Fibroblast of lung (primary cell): Measurements from ENCODE around the gene LRMDA. TPM values are rescaled to one million over a fixed set of nuclear protein-coding genes. Genes with fewer than 3 reads are reported as not detected.

Experiments used
- DNase-seq, 2 donors: peaks; one replicate each; pipeline versions ENCODE4 v3.0.0 to v3.0.0-alpha.2; 2010; ENCODE audit warnings: low read depth in 2 of 2
- H2AFZ ChIP-seq: 2 replicates; pipeline ENCODE4 v1.5.1; 2012; ENCODE audit warnings: low read length, control low read depth, inconsistent platforms
- H3K27ac ChIP-seq: 2 replicates; pipeline ENCODE4 v1.5.1; 2011; ENCODE audit warnings: low read length, control low read depth; ENCODE audit not compliant: insufficient read depth
- H3K27me3 ChIP-seq: 2 replicates; pipeline ENCODE4 v1.5.1; 2011; ENCODE audit warnings: mild to moderate bottlenecking, low read length; ENCODE audit not compliant: control insufficient read depth, insufficient read depth
- H3K36me3 ChIP-seq: 2 replicates; pipeline ENCODE4 v1.5.1; 2011; ENCODE audit warnings: low read length; ENCODE audit not compliant: control insufficient read depth, insufficient read depth
- H3K4me1 ChIP-seq: 2 replicates; pipeline ENCODE4 v1.5.1; 2011; ENCODE audit warnings: low read length; ENCODE audit not compliant: control insufficient read depth, insufficient read depth; ENCODE audit errors: extremely low read depth
- H3K4me2 ChIP-seq: 2 replicates; pipeline ENCODE4 v1.5.1; 2011; ENCODE audit warnings: low read length, control low read depth; ENCODE audit not compliant: insufficient read depth; ENCODE audit errors: extremely low read depth
- H3K4me3 ChIP-seq, 4 experiments: fragments of 200-600 bp in 1 of 4; sonication (generic) in 1 of 4; replicated peaks in 1 of 4; 2 replicates each; pipeline ENCODE4 v1.5.1; 2011 to 2016; ENCODE audit warnings: low read length in 4 of 4, low read depth in 3 of 4, mild to moderate bottlenecking in 3 of 4, control low read depth in 2 of 4, inconsistent platforms in 1 of 4, mixed read lengths in 1 of 4; ENCODE audit not compliant: insufficient read depth in 1 of 4; ENCODE audit errors: control extremely low read depth in 1 of 4
- H3K79me2 ChIP-seq: 2 replicates; pipeline ENCODE4 v1.5.1; 2012; ENCODE audit warnings: mild to moderate bottlenecking, low read length, inconsistent platforms; ENCODE audit not compliant: control insufficient read depth, insufficient read depth
- H3K9ac ChIP-seq: 2 replicates; pipeline ENCODE4 v1.5.1; 2011; ENCODE audit warnings: mild to moderate bottlenecking, low read length, control low read depth; ENCODE audit not compliant: insufficient read depth
- H3K9me3 ChIP-seq: 2 replicates; pipeline ENCODE4 v1.5.1; 2012; ENCODE audit warnings: low read depth, low read length; ENCODE audit not compliant: control insufficient read depth, insufficient read depth
- H4K20me1 ChIP-seq: 2 replicates; pipeline ENCODE4 v1.5.1; 2011; ENCODE audit warnings: low read length; ENCODE audit not compliant: control insufficient read depth, insufficient read depth; ENCODE audit errors: extremely low read depth
- CTCF ChIP-seq, 2 donors: IDR thresholded peaks in 1 of 2; conservative IDR thresholded peaks in 1 of 2; 1 replicate in 1 of 2; 2 replicates in 1 of 2; pipeline ENCODE4 v1.5.1; 2011 to 2012; ENCODE audit warnings: low read length in 2 of 2, control low read depth in 1 of 2, inconsistent platforms in 1 of 2, low read depth in 1 of 2, mild to moderate bottlenecking in 1 of 2
- EZH2 ChIP-seq: IDR thresholded peaks from 2 replicates; pipeline ENCODE4 v1.5.1; 2012; ENCODE audit warnings: low read length, control low read depth, mild to moderate bottlenecking; ENCODE audit errors: missing control alignments
- polyA plus RNA-seq, 2 donors: library from polyadenylated mRNA; depleted of rRNA in 1 of 2; stranded (reverse) in 1 of 2; unstranded in 1 of 2; fragments of >200 nt; gene quantifications; 2 replicates each; pipeline ENCODE4 v1.2.1, GENCODE V29; 2011 to 2012; ENCODE audit warnings: missing spikeins in 1 of 2
- total RNA-seq: library from RNA; depleted of rRNA; stranded (reverse); fragments of >200 nt; gene quantifications from 2 replicates; pipeline ENCODE4 v1.2.1, GENCODE V29; 2014

The LRMDA gene
- total and polyA plus RNA-seq, 2 donors (not counting 1 experiment from before 2014, with no cell fraction given): 1.7 to 2.0 TPM

- no peak for DNase-seq
- Histone ChIP-seq H3K27me3 (no peaks in the 10 kb centered on the region), H3K27ac (no peak overlapping the region), H3K9ac (no peak overlapping the region), H3K79me2 (no peaks in the 10 kb centered on the region), H2AFZ (no peak overlapping the region), H3K4me2 (no peak overlapping the region), H3K9me3 (no peaks in the 10 kb centered on the region), H3K36me3 (no peaks in the 10 kb centered on the region), H3K4me1 (no peaks in the 10 kb centered on the region), H3K4me3 (no peak overlapping the region), H4K20me1 (no peaks in the 10 kb centered on the region)
- no peak for TF ChIP-seq EZH2
- TF ChIP-seq CTCF (conservative IDR thresholded peaks at IDR 0.05 in 1 of 2, IDR thresholded peaks at IDR 0.05 in 1 of 2; ENCODE audit: low read depth in 1 of 2, low read length in 2 of 2): no peak
Observed at GRCh38 chr10:76066457-76066856, 635.0 kb downstream of the LRMDA start.

GRCh38 chr10:76067447-76067846 lies 636.0 kb downstream of the LRMDA start:
- Histone ChIP-seq H3K36me3 (no peaks in the 10 kb centered on the region), H3K4me1 (no peaks in the 10 kb centered on the region), H3K27ac (no peak overlapping the region), H2AFZ (no peak overlapping the region), H4K20me1 (no peaks in the 10 kb centered on the region), H3K79me2 (no peaks in the 10 kb centered on the region), H3K9me3 (no peaks in the 10 kb centered on the region), H3K9ac (no peak overlapping the region), H3K27me3 (no peaks in the 10 kb centered on the region), H3K4me2 (no peak overlapping the region), H3K4me3 (no peak overlapping the region)
- no peak for TF ChIP-seq CTCF (conservative IDR thresholded peaks at IDR 0.05 in 1 of 2, IDR thresholded peaks at IDR 0.05 in 1 of 2; ENCODE audit: low read depth in 1 of 2, low read length in 2 of 2)
- no peak for TF ChIP-seq EZH2
- no peak for DNase-seq

GRCh38 chr10:76068856-76069255 lies 637.4 kb downstream of the LRMDA start:
- Histone ChIP-seq H3K9ac (no peak overlapping the region), H4K20me1 (no peaks in the 10 kb centered on the region), H3K4me2 (no peak overlapping the region), H3K36me3 (no peaks in the 10 kb centered on the region), H3K9me3 (no peaks in the 10 kb centered on the region), H3K4me3 (no peak overlapping the region), H2AFZ (no peak overlapping the region), H3K27ac (no peak overlapping the region), H3K4me1 (no peaks in the 10 kb centered on the region), H3K27me3 (no peaks in the 10 kb centered on the region), H3K79me2 (no peaks in the 10 kb centered on the region)
- TF ChIP-seq CTCF (conservative IDR thresholded peaks at IDR 0.05 in 1 of 2, IDR thresholded peaks at IDR 0.05 in 1 of 2; ENCODE audit: low read depth in 1 of 2, low read length in 2 of 2): no peak
- no peak for DNase-seq
